GM10847 (cell line): ENCODE data around the gene MRRF.

Experiments used
- POLR2A ChIP-seq: IDR thresholded peaks from 2 replicates; pipeline ENCODE4 v1.6.1; 2011; ENCODE audit not compliant: insufficient read length; ENCODE audit errors: extremely low read depth

The MRRF gene, protein sequence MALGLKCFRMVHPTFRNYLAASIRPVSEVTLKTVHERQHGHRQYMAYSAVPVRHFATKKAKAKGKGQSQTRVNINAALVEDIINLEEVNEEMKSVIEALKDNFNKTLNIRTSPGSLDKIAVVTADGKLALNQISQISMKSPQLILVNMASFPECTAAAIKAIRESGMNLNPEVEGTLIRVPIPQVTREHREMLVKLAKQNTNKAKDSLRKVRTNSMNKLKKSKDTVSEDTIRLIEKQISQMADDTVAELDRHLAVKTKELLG

DNA sequence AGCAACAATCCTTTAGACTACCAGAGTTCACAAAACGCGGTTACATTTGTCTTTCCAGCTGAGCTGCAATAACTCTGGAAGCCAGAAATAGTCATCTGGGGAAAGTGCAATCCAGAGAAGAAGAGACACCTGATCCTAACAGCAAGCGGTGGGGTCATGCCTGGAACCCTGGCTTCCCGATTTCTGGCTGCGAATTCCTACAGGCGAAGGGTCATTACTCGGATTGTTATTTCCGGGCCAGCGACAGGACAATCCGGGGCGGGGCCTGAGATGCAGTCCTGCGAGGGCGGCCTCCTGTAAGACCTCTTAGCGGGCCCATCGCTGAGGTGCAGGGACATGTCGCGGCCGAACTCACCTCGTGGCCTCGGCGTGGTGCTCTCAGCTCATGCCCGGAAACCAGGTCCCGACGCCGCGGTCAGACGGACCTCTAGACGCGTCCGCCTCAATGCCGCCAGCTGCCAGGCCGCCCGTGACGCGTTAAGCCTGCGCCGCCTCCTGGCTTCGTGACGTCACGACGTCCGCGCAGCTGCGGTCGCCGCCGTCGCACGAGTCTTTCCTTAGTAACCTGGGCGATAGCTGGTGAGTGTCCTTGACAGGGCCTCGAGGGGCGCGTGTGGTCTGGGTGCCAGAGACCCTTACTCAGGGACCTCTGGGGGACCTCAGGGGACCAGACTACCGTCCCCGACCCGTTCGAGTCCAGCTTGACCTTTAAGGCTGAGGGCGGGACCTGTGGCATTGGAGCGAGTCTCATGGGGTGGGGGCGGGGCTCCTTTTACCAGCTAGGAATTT is at the start of gene MRRF, which contains the start of gene RBM18:
Gene MRRF, plus strand, starts transcription at position 523 of the 789 bp plus-strand sequence. CDS start 6,010 bp downstream, outside the sequence.
Gene RBM18, minus strand, starts transcription at position 481 of the 789 bp plus-strand sequence. CDS start 3,348 bp downstream, outside the sequence.
- TF ChIP-seq POLR2A, result peak; percentile 89

DNA sequence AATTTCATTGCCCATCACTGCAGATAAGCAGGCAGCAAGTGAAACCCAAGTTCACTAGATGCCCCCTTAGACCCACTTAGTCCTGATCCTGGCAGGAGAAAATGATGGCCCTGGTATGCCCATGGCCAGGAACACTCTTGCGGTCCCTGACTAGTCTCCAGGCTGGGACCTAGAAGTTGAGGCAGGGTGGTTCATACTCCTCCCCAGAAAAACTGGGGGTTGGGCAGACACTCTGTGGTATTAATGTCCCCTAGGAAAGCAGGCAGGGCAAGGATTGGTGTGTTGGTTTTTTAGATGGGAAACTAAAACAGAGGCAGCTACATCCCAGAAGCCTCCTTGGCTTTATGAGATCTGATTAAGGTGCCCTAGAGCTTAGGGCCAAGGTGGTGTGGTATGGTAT is 49.0 kb upstream of the MRRF start:
- TF ChIP-seq POLR2A, result no peak

DNA sequence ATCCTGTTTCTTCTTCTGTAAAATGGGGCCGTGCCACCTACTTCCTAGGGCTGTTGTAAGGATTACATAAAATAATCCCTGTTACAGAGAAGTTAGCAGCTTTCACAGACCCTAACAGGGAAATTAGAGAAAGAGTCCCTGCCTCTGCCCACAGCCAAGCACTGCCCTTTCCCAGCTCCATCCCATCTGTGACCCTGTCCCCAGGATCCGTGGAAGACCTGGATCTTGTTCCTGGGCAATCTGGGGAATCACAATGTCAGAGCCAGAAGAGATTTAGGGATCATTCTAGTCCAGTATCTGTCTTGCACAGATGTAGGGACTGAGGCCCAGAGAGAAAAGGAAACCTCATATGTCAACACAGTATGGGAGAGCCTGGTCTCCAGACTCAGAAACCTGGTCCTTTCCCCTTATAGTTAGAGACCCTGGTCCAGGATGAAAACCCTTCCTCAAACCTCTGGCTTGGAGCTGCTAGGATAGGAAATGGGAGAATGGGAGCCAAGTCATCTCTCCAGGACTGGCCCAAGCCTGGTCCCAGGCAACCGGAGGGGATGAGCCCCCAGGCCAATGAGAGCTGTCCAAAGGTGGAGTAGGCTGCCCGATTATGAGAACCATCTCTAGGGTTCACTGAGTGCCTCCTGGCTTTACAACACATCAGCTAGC is 48.4 kb upstream of the MRRF start:
- no peak for TF ChIP-seq POLR2A

DNA sequence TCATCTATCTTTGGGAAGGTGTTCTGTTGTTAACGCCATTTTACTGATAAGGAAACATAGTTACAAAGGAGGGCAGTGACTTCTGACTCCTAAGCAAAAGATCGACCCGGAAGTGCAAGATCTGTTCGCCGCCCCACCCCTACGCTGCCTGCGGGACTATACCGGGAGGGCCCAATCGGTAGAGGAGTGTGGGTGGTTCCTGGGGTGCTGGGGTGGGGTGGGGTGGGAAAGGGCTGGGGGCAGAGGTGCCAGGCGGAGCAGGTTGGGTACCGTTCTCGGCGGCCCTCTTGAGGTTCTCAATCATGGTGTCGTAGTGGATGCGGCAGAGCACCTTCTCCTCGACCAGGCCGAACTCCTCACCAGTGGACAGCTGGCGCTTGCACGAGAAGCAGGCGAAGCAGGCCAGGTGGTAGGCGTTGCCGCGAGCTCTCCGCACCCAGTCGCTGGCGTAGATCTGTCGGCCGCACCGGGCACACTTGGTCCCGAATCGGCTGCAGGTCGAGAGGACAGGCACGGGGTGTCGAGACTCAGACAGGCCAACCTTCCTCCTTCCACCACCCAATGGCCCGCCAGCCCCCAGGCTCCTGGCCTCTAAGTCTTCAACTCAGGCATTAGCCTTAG is 47.8 kb upstream of the MRRF start:
- TF ChIP-seq POLR2A, result no peak

DNA sequence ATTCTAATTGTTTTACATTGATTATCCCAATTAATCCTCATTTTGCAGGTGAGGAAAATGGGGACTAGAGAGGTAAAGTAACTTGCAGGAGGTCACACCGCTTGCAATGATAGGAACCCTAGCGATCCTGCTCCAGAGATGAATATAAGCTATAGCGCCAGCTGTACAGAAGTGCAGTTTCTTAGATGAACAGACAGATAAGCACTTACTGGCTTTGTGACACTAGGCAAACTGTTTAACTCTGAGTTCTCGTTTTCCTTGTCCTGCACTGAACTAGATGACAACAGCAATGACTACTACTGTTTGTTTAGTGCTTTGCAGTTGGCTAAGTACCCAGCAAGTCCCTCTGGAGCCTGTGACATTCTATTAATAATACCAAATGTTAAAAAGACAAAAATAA is 47.0 kb upstream of the MRRF start:
- TF ChIP-seq POLR2A, result no peak

DNA sequence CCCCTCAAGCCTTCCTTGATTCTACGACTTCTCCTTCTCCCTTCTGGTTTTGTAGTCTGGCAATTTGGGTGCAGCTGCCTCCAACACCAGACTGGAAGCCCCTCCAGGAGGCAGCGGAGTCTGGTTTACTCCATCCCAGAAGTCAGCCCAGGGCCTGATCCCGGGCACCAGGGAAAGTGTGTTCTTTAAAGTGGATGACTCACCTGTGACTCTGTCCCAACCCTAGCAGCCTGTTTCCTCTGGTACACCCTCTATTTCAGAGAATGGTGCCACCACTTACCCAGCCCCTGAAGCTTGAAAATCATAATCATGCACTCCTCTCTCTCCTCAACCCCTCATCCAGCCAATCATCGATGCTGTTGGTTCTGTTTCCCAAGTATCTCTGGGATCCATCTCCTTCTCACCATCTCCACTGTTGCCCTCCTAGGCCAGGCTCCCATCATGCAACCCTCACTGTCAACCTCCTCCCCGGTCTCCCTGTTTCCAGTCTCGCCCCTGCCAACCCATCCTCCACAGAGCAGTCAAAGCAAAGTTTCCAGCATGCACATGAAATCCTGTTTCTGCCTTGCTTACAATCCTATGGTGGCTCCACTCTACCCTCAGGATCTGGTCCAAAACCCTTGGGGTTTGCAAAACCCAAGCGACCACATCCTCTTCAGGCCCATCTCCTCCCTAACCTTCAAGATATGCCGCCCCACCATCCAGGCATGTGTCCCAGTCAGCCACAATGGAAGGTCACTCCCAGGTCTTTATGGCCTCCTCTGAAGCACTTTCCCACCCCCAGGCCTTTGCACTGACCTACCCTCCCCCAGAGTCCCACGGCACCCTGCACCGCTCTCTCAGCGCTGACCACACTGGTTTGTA is 46.4 kb upstream of the MRRF start:
- TF ChIP-seq POLR2A, result no peak

DNA sequence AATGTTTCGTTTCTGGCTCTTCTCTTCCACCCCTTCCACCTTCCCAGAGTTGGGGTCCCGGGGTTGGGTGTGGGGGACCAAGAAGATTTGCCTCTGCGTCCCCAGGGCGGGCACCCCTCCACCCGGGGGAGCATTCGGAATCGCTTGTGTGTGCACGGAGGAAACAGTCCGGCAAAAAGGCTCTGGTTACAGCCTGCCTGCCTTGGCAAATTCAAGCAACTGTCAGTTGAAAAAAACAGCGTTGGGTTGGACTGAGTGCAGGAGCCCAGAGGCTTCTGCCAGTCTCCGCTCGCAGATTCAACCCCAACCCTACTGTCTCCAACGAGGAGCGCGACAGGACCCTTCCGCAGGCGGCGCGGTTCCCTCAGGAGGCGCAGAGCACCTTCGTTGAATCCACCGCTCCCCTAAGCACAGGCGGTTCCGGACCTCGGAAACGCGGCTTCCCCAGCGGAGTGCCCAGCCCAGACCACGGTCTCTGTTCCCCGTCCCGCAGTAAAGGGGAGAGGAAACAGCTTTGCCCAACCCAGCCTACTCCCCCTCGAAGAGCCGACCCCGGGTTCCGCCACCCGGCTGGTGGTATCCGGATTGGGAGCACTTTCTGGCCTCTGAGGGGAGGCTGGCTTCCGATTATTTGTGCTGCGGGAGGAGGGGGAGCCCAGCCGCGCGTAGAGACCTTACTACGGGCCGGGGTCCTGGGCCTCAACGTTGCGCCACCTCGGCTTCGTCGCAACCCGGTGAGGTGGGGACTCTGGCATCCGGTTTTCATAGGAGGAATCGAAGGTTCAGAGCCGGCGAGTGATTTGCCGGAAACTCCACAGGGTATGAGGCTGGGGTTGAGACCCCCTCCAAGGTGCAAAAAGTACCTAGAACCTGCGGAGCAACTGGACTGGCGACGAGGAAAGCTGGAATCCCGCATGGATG is 45.5 kb upstream of the MRRF start:
- TF ChIP-seq POLR2A, result no peak

DNA sequence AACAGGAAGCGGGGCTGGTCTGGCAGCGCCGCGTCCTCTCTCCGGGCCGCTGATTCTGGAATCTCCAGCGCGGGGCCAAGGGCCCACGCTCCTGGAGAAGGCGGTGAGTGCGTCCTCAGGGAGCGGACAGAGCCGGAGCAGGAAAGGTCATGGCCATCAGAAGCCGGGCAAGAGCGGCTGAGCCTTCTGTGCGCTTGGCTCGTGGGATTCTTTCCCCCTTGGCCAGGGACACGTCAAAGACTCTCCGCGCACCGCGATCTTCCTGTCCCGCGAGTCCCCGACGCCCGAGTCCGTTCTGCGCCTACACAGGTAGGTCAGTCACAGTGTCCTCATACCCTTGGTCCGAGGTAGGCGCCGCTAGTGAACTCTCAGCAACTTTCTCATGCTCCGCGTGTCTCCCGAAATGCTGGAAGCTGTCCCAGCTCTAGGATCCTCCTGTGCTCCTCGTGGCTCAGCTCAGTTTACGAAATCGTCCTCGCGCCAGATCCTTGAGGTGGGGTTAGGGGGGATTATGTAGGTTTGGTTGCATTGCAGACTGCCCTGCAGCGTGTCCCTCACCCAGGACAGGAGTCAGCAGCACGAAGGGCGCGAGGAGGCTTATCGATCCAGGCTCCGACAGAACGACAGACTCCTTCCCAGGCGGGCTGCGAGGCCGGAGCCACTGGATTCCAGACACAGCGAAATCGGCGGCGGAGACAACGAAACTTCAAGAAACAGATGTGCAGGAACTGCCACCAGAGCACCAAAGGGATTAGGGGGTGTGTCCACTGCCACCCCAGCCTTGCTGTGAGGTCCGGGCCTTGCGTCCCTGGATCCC is 44.6 kb upstream of the MRRF start:
- no peak for TF ChIP-seq POLR2A

DNA sequence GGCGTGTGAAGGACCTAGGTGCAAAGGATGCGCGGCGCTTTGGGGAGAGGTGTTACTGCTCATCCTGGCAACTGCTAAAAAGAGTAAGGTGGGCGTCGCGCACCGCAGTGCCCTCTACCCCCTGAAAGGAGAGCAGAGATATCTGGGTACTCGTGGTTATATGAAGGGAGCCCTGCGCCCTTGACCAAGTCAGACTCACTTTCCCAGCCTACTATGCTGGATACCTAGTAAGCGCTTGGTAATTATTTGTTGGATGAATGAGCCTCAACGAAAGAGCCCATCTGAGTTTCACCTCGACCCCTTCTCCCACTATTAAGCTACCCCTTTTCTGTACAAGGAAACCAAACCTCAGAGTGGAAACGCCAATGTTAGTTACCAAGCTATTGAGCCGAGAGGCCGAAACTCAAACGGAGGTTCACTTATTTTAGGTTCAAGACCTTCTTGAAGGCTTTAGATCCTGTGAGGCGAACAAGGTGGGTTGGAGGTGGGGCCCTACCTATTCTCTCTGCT is 44.0 kb upstream of the MRRF start:
- no peak for TF ChIP-seq POLR2A

DNA sequence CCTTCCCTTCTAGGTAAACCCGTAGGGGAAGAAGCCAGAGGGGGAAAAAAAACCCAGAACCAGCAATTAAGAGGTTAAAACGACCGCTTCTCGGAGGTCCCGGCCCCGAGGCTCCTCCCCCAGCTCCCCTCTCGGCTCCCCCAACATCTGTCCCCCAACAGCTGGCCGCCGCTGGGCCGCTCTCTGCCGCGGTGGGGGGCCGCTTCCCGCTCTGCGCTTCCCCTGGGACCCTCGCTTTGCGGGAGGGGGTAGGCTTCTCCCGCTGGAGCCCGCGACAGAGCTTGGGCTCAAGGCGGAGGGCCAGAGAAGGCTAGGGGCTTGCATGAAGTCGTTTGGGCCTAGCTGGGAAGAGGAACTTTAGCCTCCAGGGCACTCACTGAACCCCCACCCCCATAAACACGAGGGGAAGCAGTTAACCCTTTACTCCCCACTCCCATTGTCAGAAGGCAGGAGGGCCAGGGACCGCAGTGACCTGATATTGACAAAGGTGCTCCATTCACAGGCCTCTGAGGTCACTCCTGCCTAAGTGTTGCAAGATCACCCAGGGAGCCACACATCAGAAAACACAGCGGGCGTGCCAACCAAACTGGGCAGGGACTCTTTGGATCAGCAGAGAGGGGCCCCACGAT is 43.4 kb upstream of the MRRF start:
- no peak for TF ChIP-seq POLR2A

DNA sequence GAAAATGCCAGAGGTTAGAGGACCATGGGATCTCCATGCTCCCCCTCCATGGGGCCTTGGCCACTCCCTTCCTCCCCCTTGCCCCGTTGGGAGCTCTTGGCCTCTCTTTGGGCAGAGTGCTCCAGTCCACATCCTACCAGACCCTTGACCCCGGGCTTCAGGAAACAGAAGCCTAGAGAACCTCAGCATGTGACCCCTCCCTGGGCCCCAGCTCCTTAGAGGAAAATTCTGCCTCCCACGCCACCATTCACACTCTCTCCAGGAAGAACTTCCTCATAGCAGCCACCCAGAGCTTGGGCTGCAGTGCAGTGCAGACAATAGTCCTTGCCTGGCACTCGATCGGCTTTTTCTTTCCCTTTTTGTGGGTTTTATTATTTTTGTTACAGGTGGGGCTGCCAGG is 41.9 kb upstream of the MRRF start:
- TF ChIP-seq POLR2A, result no peak

DNA sequence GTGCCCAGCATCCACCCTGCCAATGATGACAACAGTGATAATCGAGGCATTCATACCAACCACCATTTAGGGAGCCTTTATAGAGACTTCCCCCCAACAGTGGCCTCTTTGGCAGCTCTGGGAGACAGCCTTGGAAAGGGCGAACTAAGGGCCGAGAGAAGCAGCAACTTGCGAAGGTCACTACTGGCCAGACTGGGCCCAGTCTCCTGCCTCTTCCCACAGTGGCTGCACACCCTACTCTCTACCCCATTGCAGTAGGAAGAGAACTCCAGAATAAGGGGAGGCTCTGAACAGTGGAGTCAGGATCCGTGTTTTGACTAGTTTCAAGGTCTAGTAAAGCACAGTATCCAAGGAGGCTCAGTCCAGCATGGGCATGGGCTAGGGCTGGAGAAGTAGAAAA is 41.2 kb upstream of the MRRF start:
- no peak for TF ChIP-seq POLR2A
